NCI-H2107 treated with DMSO at 0.1 percent for 48 hours (cell line): Measurements from ENCODE around the gene PARD6A.

Source experiments
- DNase-seq: peaks from one replicate; lab custom pipeline; 2025; ENCODE audit not compliant: unreplicated experiment; lab: John Stamatoyannopoulos, UW

PARD6A gene

GRCh38 chr16:67660564-67661028 lies at the start of gene PARD6A:
Gene PARD6A, plus strand, starts transcription at chr16:67660960. Its CDS starts 79 bp downstream, at chr16:67661039.
- peak; percentile 90 for DNase-seq

- no peak for DNase-seq
Observed at GRCh38 chr16:67613808-67614207, 47.0 kb upstream of the PARD6A start.

- DNase-seq, result no peak
Observed at GRCh38 chr16:67628216-67628615, 32.5 kb upstream of the PARD6A start.

- no peak for DNase-seq
Observed at GRCh38 chr16:67632415-67633172, 28.2 kb upstream of the PARD6A start.

- DNase-seq, result no peak
Observed at GRCh38 chr16:67636713-67637112, 24.0 kb upstream of the PARD6A start.

GRCh38 chr16:67637625-67638024 lies 23.1 kb upstream of the PARD6A start:
- no peak for DNase-seq

- no peak for DNase-seq
Observed at GRCh38 chr16:67641779-67642708, 18.7 kb upstream of the PARD6A start.

GRCh38 chr16:67644038-67644437 lies 16.7 kb upstream of the PARD6A start:
- no peak for DNase-seq

GRCh38 chr16:67645397-67646121 lies 15.2 kb upstream of the PARD6A start:
- no peak for DNase-seq

- no peak for DNase-seq
Observed at GRCh38 chr16:67647111-67647651, 13.6 kb upstream of the PARD6A start.

- no peak for DNase-seq
Observed at GRCh38 chr16:67647681-67648080, 13.1 kb upstream of the PARD6A start.

- no peak for DNase-seq
Observed at GRCh38 chr16:67648088-67648763, 12.5 kb upstream of the PARD6A start.

- no peak for DNase-seq
Observed at GRCh38 chr16:67648764-67649407, 11.9 kb upstream of the PARD6A start.

- no peak for DNase-seq
Observed at GRCh38 chr16:67649494-67649931, 11.2 kb upstream of the PARD6A start.

- DNase-seq, result no peak
Observed at GRCh38 chr16:67650023-67650422, 10.7 kb upstream of the PARD6A start.

- DNase-seq, result no peak
Observed at GRCh38 chr16:67651039-67651438, 9.7 kb upstream of the PARD6A start.

- no peak for DNase-seq
Observed at GRCh38 chr16:67651847-67652246, 8.9 kb upstream of the PARD6A start.

- no peak for DNase-seq
Observed at GRCh38 chr16:67652578-67653127, 8.1 kb upstream of the PARD6A start.

- DNase-seq, result no peak
Observed at GRCh38 chr16:67653128-67653788, 7.5 kb upstream of the PARD6A start.
